ENCODE data around the gene UBR2.

- TF ChIP-seq CTCF (IDR thresholded peaks at IDR 0.05) (no peak), POLR2A (IDR thresholded peaks at IDR 0.05) (no peak), POLR2AphosphoS5 (IDR thresholded peaks at IDR 0.05) (no peak), EP300 (IDR thresholded peaks at IDR 0.05; ENCODE audit: low read depth) (no peak)
Measured at GRCh38 chr6:42704251-42704936, 140.6 kb downstream of the UBR2 start.
